GM13976 (cell line): Measurements from ENCODE around the gene FZR1.

Experiments used
- DNase-seq: peaks from one replicate; pipeline ENCODE4 v3.0.0; 2012; ENCODE audit warnings: low spot score
- CTCF ChIP-seq: IDR thresholded peaks from 2 replicates; pipeline ENCODE4 v1.5.1; 2012; ENCODE audit warnings: borderline replicate concordance, mild to moderate bottlenecking; ENCODE audit not compliant: insufficient read depth; ENCODE audit errors: extremely low read depth, missing control alignments, control extremely low read depth
- in situ Hi-C: fragments of 300-500 bp; cut with MboI; formaldehyde crosslinking; loops from one replicate; pipeline ENCODE4 v1.12.0; 2022; ENCODE audit warnings: low sequenced_read_pairs, mixed read lengths, inconsistent platforms; ENCODE audit not compliant: unreplicated experiment

The FZR1 gene

GRCh38 chr19:3494559-3494958, 11.6 kb upstream of the FZR1 start:
- in situ Hi-C loops = no loop called here
- TF ChIP-seq CTCF = no peak

GRCh38 chr19:3496392-3497273, 9.5 kb upstream of the FZR1 start:
- no peak for DNase-seq
- no peak for TF ChIP-seq CTCF
- in situ Hi-C loops = no loop called here

More at GRCh38 chr19:3494559-3494958, 11.6 kb upstream of the FZR1 start:
- no peak for DNase-seq

- TF ChIP-seq CTCF = no peak
- DNase-seq = no peak
- in situ Hi-C loops = no loop called here
Observed at GRCh38 chr19:3497757-3498520, 8.2 kb upstream of the FZR1 start.

GRCh38 chr19:3499738-3500428, 6.2 kb upstream of the FZR1 start:
- in situ Hi-C loops = no loop called here
- DNase-seq = no peak

GRCh38 chr19:3500429-3501101, 5.5 kb upstream of the FZR1 start, which contains the start of gene DOHH:
DOHH (minus strand) TSS chr19:3500674; CDS start chr19:3496814, 3,860 bp downstream.
- in situ Hi-C loops = no loop called here
- peak; percentile 96 for DNase-seq
- no peak for TF ChIP-seq CTCF

More at GRCh38 chr19:3499738-3500428, 6.2 kb upstream of the FZR1 start:
- no peak for TF ChIP-seq CTCF

- no peak for TF ChIP-seq CTCF
- no peak for DNase-seq
Observed at GRCh38 chr19:3501780-3502179, 4.3 kb upstream of the FZR1 start.

More at GRCh38 chr19:3501780-3502179, 4.3 kb upstream of the FZR1 start:
- in situ Hi-C loops = no loop called here
